GM21528 (cell line): ENCODE measurements around the gene UBP1.
"Not testable (repeated sequence)": the region's sequence is repeated elsewhere in the genome, so short reads cannot be mapped to it uniquely, and the experiment has no call there.

ENCODE experiments used
- ATAC-seq: cut with Tn5 transposase; IDR thresholded peaks from one replicate; pipeline ENCODE4 v1.9.1; 2021; ENCODE audit warnings: mild to moderate bottlenecking, moderate library complexity; ENCODE audit not compliant: unreplicated experiment, low FRiP score

UBP1 gene, protein sequence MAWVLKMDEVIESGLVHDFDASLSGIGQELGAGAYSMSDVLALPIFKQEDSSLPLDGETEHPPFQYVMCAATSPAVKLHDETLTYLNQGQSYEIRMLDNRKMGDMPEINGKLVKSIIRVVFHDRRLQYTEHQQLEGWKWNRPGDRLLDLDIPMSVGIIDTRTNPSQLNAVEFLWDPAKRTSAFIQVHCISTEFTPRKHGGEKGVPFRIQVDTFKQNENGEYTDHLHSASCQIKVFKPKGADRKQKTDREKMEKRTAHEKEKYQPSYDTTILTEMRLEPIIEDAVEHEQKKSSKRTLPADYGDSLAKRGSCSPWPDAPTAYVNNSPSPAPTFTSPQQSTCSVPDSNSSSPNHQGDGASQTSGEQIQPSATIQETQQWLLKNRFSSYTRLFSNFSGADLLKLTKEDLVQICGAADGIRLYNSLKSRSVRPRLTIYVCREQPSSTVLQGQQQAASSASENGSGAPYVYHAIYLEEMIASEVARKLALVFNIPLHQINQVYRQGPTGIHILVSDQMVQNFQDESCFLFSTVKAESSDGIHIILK

DNA sequence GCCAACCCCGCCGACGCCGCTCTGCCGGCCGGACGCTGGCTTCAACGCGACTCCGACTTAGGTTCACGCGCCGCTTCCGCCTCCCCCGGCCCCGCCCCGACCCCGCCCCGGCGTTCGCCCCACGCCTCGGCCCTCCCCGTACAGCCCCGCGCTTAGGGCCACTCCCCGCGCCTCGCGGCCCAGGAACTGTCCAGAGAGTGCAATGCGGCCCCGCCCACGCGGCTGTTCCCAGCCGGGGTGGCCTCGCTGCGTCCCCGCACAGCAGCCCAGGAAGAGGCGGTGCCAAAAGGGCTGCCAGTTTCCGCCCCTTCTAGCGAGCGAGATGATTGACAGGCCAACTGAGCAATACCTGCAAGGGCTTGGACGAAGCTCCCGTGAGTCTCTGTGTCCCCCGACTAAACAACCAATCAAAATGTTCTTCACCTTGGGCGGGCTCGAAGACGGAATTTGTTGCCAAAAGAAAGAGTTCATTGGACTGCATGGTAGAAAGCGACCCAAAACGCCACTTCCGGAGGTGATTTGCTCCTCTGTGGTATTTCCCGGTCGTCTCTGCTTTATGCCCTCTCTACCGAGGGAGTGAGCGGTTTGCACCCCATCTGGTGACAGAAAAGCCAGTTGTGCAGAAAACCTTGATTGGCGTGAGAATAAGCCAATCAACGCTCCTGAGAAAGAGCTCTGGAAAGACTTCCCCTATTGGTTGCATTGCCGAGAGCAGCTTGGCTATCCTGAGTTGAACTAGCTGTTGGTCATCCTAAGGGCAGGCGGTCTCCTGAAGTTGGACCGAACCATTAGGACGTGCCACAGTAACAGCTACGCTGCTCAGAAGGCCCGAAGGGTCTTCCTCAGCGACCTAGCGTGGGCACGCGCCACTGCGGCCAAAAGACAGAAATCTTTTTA is at the start of gene UBP1:
Gene UBP1, minus strand, starts transcription at position 78 of the 897 bp plus-strand sequence. CDS start 557 bp downstream, outside the sequence.
- peak; percentile 90 for ATAC-seq

DNA sequence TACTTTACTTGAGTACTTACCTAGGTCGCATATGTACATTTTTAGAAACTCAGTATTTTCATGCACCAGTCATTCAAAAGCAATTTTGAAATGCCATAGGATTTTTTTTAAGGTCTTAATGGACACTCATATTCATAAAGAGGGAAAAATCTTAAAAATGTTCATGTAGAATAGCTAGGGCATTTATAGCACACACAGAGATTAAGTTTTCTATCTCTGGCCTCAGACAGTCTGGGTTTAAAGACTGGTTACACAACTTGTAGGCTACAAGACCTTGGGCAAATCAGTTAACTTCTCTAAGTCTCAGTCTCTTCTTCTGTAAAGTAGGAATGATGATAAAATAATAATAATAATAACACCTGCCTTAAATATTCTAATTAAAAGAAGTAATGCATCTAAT is 48.5 kb upstream of the UBP1 start:
- no peak for ATAC-seq

DNA sequence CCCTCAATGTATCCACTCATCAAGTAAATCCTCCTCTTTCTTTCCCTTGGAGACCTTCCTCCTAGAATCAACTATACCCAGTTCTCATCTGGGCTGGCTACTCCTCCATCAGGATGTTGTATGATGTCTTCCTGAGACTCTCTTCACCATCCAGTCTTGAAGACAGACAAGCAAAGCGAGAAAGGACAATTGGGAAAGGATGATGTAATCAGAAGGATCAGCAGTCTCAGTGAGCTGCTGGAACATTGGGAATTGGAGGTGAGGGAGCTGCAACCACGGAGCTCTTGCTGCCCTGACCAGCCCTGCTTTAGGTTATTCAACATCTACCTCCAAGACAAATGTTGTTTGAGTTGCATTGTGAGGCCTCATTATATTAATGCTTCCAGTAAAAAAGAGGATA is 48.0 kb upstream of the UBP1 start:
- no peak for ATAC-seq

- ATAC-seq = no peak
Measured at GRCh38 chr3:33482111-33482521, 41.9 kb upstream of the UBP1 start.

DNA sequence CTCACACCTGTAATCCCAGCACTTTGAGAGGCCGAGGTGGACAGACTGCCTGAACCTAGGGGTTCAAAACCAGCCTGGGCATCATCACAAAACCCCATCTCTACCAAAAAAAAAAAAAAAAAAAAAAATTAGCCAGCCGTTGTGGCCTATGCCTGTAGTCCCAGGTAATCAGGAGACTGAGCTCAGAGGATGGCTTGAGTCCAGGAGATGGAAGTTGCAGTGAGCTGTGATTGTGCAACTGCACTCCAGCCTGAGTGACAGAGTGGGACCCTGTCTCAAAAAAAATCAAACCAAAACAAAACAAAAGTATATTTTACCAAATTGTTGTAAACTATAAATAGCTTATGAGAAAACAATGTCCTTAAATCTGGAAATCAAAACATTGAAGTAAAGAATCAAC is 34.7 kb upstream of the UBP1 start:
- no peak for ATAC-seq

GRCh38 chr3:33473813-33474212 is 33.6 kb upstream of the UBP1 start:
- ATAC-seq = no peak

DNA sequence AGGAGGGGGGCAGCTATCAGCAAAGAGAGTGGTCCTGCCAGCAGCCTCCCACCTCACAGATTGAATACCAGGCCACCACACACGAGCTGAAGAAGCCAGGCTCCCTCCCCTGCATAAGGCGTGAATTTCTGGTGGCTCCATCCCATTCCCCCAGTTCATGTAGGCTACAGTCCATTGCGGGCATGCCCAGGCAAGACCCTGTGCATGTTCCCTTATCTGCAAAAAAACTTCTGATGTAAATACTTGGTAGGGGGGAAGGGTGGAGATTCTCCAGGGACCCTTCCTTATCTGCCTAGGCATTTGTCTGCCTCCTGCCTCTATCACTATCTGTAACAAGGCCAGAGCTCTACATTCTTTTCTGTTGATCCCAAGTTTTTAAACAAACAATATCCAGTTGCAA is 27.6 kb upstream of the UBP1 start:
- ATAC-seq = no peak

DNA sequence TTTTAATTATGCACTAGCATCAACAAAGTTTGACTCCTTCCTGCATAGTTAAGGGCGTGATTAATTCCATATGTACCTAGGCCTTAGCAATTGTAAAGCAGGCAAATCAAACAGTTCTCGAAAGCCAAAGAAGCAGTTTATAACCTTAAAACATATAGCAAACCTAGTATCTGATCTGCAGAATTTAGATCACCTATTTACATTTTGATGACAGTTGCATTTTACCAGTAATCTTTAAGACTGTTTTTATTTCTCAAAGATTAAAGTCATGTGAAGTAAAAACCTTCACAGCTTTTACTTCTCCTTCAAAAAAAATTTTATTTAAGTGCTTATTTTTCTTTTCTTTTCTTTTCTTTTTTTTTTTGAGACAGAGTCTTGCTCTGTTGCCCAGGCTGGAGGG is 20.9 kb upstream of the UBP1 start:
- no peak for ATAC-seq

DNA sequence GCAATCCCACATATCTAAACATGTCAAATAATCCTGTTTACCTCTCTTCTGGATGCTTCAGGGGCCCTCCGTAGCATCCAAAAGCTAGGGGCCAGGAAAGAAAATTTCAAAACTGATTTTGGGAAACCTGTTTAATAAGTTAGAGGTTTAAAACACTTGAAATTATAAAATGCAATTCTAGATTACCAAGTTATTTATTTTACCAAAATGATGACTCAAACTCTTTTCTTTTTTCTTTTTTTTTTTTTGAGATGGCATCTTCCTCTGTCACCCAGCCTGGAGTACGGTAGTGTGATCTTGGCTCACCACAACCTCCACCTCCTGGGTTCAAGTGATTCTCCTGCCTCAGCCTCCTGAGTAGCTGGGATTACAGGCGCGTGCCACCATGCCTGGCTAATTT is 19.4 kb upstream of the UBP1 start:
- not testable (repeated sequence) for ATAC-seq

GRCh38 chr3:33458446-33458845 is 18.2 kb upstream of the UBP1 start:
- ATAC-seq = no peak

DNA sequence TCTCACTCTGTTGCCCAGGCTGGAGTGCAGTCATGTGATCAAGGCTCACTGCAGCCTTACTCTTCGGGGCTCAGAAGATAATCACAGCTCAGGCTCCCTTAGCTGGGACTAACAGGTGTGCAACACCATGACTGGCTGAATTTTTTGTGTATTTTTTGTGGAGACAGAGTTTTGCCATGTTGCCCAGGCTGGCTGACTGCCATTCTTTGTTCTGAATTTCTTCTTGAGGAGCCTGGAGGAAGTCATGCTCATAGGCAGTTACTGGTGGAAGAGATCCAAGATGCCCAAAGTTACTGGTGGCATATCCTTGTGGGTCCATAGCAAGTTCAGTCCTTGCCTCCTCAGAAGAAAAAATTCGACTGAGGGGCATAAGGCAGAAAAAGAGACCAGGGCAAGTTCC is 16.6 kb upstream of the UBP1 start:
- no peak for ATAC-seq

DNA sequence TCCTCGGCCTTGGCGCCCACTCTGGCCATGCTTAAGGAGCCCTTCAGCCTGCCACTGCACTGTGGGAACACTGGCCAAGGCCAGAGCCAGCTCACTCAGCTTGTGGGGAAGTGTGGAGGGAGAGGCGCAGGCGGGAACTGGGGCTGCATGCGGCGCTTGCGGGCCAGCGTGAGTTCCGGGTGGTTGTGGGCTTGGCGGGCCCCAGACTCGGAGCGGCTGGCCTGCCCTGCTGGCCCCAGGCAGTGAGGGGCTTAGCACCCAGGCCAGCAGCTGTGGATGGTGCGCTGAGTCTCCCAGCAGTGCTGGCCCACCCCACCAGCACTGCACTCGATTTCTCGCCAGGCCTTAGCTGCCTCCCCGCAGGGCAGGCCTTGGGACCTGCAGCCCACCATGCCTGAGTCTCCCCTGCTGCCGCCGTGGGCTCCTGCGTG is 13.1 kb upstream of the UBP1 start:
- ATAC-seq = no peak

DNA sequence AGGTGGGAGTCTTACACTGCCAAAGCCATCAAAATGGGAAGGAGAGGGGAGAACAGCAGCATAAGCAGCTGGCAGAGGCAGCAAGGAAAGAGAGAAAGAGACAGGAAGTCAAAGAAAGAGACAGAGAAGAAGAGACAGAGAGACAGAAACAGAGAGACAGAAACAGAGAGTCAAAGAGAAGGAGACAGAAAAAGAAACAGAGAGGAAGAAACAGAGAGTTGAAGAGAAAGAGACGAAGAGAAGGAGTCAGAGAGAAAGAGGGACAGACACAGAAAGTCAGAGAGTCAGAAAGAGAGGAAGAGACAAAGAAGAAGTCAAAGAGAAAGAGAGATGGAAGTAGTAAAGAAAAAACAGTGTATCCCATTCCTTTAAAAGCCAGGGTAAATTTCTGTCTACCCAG is 11.8 kb upstream of the UBP1 start:
- not testable (repeated sequence) for ATAC-seq

GRCh38 chr3:33447958-33448357 is 7.8 kb upstream of the UBP1 start:
- ATAC-seq = no peak

DNA sequence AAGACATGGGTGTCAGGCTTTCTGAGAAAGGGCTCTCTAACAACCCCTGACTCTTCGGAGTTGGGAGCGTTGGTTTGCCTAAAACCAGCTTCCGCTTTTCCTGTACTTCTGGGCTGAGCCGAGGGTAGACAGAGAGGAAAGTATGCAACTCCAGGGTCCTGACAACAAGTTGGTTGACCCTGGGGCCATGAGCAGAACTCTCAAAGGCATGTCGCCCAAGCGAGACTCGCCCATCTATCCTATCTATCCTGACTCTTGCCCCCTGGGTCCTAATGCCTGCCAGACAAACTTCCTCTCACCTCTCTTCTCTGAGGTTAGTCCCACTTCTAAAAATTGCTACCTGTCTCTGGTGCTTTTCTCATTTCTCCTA is 7.0 kb upstream of the UBP1 start:
- ATAC-seq = not testable (repeated sequence)

GRCh38 chr3:33442190-33442589 is 2.0 kb upstream of the UBP1 start:
- ATAC-seq = no peak

DNA sequence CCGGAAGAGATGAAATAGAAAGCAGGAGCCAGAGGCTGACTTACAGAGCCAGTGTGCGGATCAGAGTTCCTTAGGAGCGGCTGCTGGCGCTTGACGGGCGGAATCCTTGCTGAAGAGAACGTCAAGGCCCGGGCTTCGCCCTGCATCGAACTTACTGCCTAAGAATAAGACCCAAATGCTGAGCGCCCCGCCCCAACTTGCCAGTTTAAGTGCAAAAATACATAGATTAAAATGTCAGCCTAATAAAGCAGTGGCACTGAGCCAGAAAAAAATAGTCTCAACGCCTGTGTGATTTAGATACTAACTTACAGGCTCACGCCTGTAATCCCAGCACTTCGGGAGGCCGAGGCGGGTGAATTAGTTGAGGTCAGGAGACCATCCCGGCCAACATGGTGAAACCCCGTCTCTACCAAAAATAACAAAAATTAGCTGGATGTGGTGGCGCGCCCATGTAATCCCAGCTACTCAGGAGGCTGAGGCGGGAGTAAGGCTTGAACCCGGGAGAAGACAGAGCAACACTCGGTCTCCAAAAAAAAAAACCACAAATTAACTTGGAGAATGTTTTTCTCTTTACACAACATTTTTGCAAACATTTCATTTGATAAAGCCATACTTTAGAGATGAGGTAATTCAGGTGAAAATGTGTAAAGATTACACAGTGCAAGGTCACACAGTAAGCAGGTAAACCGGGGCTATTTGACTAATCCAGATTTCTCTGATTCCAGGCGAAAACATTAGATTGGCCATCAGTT is 1.2 kb upstream of the UBP1 start:
- peak; percentile 3 for ATAC-seq

- peak; percentile 24 for ATAC-seq
Measured at GRCh38 chr3:33439546-33440327, 468 bp downstream of the UBP1 start.

GRCh38 chr3:33438881-33439545 is 1.2 kb downstream of the UBP1 start:
- no peak for ATAC-seq
